Measurements from ENCODE around the gene PRICKLE2.
A peak's percentile ranks its signal among the peaks of the same experiment; 100 is the strongest.

PRICKLE2 gene

DNA sequence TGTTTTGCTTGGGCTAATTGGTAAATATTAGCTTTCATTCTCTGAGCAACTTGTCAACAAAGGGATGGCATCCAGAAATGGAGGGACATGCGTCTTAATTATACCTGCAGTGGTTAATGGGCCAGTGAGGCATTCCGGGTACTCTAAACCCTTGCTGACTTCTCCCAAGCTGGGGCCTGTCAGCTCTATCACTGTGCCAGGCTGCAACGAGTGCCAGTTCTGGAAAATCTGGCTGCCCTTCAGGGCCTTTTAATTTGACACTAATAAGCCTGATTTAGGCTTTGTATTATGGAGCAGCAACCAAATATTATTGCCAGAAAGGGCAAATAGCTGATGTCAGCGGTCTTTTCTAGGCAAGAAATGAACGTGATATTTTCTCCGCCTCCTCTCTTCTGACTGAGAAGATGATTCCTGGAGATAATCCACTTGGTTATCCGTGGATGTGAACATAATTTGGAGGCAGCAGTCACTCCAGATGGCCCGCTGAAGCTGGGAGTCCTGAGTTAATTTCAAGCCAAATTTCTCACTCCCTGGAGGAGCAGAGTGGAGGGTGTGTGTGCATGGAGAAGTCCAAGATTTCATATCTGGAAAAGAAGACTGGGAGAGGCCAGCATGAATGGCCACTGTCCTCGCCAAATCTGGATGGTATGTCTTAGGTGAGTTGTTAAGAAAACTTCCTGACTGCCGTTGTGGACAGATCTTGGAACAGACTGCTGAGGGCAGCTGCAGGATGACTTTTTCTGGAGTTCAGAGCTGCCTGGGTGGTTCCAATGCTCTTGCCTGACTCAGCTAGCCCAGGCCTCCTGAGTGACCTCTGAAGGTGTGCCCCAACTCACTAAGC, 157.5 kb downstream of the PRICKLE2 start:
- no peak for DNase-seq

GRCh38 chr3:64064804-64065203, 160.5 kb downstream of the PRICKLE2 start:
- no peak for DNase-seq

DNA sequence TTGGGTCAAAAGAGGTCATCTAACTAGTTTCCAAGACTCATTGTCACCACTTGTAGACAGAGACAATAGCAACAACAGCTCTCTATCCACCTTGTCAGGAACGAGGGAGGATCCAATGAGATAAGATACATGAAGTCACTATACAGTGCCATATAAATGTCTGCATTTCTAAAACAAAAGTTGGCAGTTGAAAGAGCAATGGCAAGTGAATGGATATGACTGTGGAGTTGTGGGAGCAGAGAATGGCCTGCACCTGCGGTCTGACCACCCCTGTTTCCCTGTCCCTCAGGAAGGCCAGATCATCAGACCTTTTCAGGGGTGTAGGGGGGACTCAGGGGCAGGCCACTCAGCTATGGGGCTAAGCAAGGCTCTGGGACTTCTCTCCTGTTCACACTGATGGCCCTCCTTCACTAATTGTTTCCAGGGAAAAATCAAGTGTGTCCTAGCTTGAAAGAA, 161.3 kb downstream of the PRICKLE2 start:
- DNase-seq: no peak

- no peak for DNase-seq
These were observed 161.9 kb downstream of the PRICKLE2 start for GRCh38 chr3:64063207-64063982.

- no peak for DNase-seq
These were observed 163.6 kb downstream of the PRICKLE2 start for GRCh38 chr3:64061628-64062027.

- DNase-seq: no peak
These were observed 165.6 kb downstream of the PRICKLE2 start for GRCh38 chr3:64059484-64060175.

GRCh38 chr3:64058566-64058965, 166.7 kb downstream of the PRICKLE2 start:
- DNase-seq: no peak

DNA sequence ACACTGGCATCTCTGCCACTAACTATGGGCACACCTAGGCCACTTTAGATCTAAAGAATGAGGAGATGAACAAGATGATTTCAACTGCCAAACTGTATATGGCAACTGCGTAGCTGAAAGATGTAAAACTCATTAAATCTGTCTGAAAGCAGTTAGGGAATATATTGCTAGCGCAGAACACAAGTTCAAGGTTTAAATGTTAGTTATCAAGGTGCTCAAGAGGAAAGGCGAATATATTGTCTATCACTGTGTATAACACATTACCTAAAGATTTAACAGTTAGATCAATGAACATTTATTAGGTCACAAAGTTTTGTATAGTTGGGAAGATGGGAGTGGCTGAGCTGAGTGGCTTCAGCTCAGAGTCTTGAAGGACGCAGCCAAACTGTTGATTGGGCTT, 168.0 kb downstream of the PRICKLE2 start:
- DNase-seq: no peak

- no peak for DNase-seq
These were observed 168.6 kb downstream of the PRICKLE2 start for GRCh38 chr3:64056606-64057180.

DNA sequence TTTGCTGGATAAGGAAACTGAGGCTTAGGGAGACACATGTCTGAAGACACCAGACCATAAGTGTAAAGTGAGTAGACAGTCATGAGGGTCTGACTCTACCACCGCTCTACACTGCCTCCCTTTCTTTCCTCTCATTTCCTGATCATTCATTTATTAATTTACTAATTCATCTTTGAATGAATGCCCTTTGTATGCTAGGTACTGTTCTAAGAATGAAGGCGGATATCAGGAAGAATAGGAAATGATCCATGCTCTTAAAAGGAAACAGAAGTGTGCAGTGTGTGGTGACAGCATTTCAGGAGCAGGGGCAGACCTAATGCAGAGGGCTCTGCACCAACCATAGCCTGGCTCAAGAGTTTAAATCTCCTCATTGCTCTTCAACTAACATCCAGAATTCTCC, 170.2 kb downstream of the PRICKLE2 start:
- DNase-seq: no peak

GRCh38 chr3:64054488-64054887, 170.8 kb downstream of the PRICKLE2 start:
- no peak for DNase-seq

DNA sequence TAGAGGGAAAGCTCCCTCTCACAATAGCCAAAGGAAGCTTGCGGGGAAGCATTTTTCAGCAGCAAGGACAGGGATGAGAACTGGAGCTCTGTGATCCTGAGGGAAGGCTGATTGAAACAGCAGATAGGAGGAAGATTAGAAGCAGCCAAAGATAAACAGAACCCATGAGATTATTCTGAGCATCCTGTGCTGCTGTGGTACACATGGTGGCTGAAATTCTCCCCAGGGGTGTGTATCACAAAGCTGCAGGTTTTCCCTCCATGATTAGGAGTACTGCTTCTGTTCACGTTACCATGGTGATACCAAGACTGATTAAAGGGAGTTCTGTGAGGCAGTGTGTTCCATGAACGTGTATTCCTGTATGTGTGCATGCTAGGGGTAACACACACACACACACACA, 171.7 kb downstream of the PRICKLE2 start:
- DNase-seq: no peak

DNA sequence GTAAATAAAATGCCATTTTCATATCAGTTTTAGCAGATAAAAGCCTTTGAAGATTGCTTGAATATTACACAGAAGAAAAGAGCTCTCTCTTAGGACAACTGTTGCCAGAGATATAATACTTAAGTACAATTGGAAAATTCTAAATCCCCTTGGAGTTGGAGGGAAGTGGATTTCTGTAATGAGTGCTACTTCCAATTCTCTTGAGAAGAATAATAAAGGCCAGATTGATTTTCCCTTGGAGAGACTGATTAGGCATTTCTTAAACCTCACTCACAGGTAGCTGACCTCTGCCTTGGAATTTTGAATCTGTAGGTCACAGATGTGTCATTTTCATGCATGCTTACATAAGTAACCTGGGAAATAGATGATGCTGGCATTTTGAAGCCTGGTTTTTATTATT, 172.1 kb downstream of the PRICKLE2 start:
- DNase-seq: no peak

- DNase-seq: no peak
These were observed 175.4 kb downstream of the PRICKLE2 start for GRCh38 chr3:64049832-64050231.

DNA sequence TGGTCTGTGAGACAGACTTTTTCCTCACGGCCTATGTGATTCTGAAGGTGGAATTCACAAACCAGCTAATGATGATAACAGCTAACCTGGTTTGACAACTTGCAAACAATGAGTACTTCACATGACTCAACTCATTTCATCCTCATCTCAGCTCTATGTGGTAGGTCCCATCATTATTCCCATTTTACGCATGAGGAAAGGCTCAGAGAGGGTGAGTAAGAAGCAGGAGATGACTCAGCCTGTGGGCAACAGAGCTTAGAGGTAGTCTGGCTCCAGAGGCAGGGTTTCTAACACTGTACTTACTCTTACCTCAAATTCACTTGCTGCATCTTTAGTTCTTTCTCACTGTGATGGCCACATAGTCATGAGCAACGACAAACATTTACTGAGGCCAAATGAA, 176.1 kb downstream of the PRICKLE2 start:
- DNase-seq: no peak

DNA sequence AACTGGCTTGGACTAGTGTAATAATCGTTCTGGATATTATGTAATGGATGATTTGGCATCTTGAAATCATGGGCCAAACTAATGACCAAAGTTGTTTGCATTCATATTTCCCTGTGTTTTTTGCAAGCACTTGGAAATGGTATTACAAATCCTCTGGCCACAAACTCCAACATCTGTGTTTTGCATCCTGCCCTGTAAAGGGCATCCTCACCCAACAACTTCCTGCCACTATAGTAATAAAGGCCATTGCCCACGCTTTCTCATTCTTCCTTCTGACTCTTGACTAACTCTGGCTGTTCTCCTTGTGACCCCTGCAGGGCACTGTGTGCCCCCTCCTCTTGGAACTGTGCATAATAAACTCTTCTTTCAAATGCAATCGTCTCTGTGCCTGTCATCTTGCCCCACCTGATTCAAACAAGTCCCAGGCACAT, 176.6 kb downstream of the PRICKLE2 start:
- DNase-seq: peak; percentile 4 to 7

DNA sequence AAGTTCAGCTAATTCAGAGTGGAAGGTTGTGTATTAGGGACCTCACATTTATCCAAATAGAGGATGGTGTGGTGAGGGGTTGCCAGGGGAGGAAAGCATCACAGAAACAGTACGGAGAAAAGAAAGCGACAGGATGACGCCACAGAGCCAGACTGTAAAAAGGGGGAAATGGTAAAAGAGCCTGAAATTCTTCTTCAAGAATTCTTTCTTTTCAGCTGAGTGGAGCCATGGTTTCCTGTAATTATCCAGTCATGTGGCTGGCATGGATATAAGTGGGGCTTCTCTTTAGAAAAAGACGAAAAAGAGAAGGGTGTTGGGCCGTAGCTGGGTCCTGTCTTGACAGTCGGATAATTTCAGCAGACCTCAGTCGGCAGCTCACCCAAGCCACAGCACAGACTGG, 177.5 kb downstream of the PRICKLE2 start:
- DNase-seq: no peak

- no peak for DNase-seq
These were observed 178.2 kb downstream of the PRICKLE2 start for GRCh38 chr3:64046996-64047594.

DNA sequence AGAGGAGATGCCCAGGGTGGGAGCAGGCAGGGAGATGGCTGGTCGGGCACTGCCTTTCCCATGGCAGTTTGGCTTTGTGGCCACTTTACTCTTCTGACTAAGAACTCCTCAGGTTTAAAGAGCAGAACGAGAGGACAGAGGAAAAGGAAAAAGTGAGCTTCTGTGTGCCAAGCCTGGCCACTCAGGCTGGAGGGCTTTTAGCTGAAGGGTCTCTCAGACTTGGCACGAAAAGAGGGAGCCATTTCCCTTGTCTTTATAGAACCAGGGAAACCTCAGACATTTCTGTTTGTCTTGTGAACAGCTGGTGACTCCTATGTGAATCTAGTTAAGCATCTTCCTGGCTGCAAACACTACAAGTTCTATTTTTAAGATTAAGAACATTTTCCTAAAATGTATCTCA, 178.7 kb downstream of the PRICKLE2 start:
- DNase-seq: no peak

DNA sequence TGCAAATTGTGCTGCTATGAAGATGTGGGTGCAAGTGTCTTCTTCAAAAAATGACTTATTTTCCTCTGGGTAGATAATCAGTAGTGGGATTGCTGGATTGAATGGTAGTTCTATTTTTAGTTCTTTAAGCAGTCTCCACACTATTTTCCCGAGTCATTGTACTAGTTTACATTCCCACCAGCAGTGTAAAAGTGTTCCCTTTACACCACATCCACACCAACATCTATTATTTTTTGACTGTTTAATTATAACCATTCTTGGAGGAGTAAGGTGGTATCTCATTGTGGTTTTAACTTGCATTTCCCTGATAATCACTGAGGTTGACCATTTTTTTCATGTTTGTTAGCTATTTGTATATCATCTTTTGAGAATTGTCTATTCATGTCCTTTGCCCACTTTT, 182.3 kb downstream of the PRICKLE2 start:
- no peak for DNase-seq
